Glutamatergic neuron (in vitro differentiated cells): ENCODE data around the gene TCTN2. TPM values are rescaled to one million over a fixed set of nuclear protein-coding genes. Genes with fewer than 3 reads are reported as not detected.

Experiments
- DNase-seq: peaks from one replicate; pipeline ENCODE4 v3.0.0; 2022
- H3K27ac Mint-ChIP-seq: one replicate; pipeline ENCODE4 v1.8.0; 2020; ENCODE audit warnings: mild to moderate bottlenecking, mixed read lengths, inconsistent platforms; ENCODE audit not compliant: unreplicated experiment
- H3K27me3 Mint-ChIP-seq: one replicate; pipeline ENCODE4 v1.8.0; 2020; ENCODE audit warnings: mild to moderate bottlenecking, moderate library complexity, mixed read lengths, inconsistent platforms; ENCODE audit not compliant: unreplicated experiment
- H3K36me3 Mint-ChIP-seq: one replicate; pipeline ENCODE4 v1.8.0; 2020; ENCODE audit warnings: mild to moderate bottlenecking, mixed read lengths, inconsistent platforms; ENCODE audit not compliant: unreplicated experiment
- H3K4me1 Mint-ChIP-seq: one replicate; pipeline ENCODE4 v1.8.0; 2020; ENCODE audit warnings: mild to moderate bottlenecking, low read depth, mixed read lengths, inconsistent platforms; ENCODE audit not compliant: unreplicated experiment
- H3K4me3 Mint-ChIP-seq: one replicate; pipeline ENCODE4 v1.8.0; 2020; ENCODE audit warnings: mild to moderate bottlenecking, mixed read lengths, inconsistent platforms; ENCODE audit not compliant: unreplicated experiment
- H3K9me3 Mint-ChIP-seq: one replicate; pipeline ENCODE4 v1.8.0; 2020; ENCODE audit warnings: mild to moderate bottlenecking, moderate library complexity, mixed read lengths, inconsistent platforms; ENCODE audit not compliant: unreplicated experiment
- CTCF ChIP-seq: fragments of 200-600 bp; sonication (generic); IDR thresholded peaks from one replicate; pipeline ENCODE4 v1.5.0; 2021; ENCODE audit not compliant: partially characterized antibody, unreplicated experiment
- total RNA-seq: library from RNA; stranded (reverse); fragmentation: NEBNext Ultra II Directional; extraction: Animal tissue kit (Norgen Biotek cat#: 25700); gene quantifications from one replicate; pipeline ENCODE4 v1.2.1, GENCODE V29; 2021; ENCODE audit not compliant: unreplicated experiment

The TCTN2 gene
- total RNA-seq, 1 donor from 2014 or later = 5.7 TPM

GRCh38 chr12:123683964-123684363, 13.1 kb downstream of the TCTN2 start:
- TF ChIP-seq CTCF = no peak
- no peak overlapping the region for H3K4me3 Mint-ChIP-seq
- H3K27me3 Mint-ChIP-seq = peaks cover 2% of the 10 kb centered on the region
- DNase-seq = no peak
- H3K27ac Mint-ChIP-seq = no peak overlapping the region
- no peaks in the 10 kb centered on the region for H3K36me3 Mint-ChIP-seq
- peaks cover 4% of the 10 kb centered on the region for H3K9me3 Mint-ChIP-seq
- no peaks in the 10 kb centered on the region for H3K4me1 Mint-ChIP-seq

DNA sequence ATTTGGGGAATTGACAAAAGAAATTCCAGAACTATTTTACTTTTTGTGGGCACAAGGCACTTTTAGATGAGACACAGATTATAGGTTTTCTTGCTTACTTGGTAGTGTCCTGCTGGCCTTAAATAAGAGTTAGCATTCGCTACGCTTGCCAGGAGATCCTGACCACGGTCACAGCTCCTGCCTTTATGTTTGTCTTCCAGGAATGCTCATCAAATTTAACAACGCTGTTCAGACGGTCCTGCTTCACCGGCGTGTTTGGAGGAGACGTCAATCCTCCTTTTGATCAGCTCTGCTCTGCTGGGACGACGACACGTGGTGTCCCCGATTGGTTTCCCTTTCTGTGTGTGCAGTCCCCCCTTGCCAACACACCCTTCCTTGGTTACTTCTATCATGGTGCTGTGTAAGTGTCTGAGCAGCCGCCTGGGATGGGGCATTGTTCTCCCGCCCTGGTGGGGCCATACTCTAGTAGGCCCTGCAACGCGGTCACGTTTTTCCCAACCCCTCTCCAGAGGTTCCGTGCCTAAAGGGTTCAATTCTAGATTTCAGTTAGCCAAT, 15.8 kb downstream of the TCTN2 start:
- TF ChIP-seq CTCF = no peak
- no peak for DNase-seq
- Mint-ChIP-seq H3K27me3 (peaks cover 2% of the 10 kb centered on the region), H3K4me1 (no peaks in the 10 kb centered on the region), H3K36me3 (no peaks in the 10 kb centered on the region), H3K27ac (no peak overlapping the region), H3K9me3 (no peaks in the 10 kb centered on the region), H3K4me3 (no peak overlapping the region)

GRCh38 chr12:123690191-123690840, 19.4 kb downstream of the TCTN2 start:
- DNase-seq = no peak
- Mint-ChIP-seq H3K9me3 (no peaks in the 10 kb centered on the region), H3K27ac (no peak overlapping the region), H3K4me3 (no peak overlapping the region), H3K27me3 (no peaks in the 10 kb centered on the region), H3K4me1 (no peaks in the 10 kb centered on the region), H3K36me3 (no peaks in the 10 kb centered on the region)
- TF ChIP-seq CTCF = no peak

DNA sequence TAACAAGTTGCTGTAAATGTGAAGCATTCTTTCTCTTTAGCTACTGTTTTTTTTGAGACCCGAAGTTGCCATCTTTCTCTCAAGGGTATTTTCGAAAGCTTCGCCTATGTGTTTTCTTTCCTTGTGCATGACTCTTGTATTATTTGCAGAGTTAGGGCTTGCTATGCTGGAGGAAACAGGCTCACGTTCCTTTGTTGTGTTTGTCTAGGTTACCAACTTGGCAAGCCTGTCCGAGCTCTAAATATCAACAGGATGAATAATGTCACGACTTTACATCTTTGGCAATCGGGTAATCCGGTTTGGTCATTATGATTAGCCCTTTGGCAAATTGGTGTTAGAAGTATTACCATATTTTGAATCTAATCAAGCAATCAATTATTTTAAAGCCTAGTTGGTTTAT, 25.3 kb downstream of the TCTN2 start:
- Mint-ChIP-seq H3K36me3 (no peaks in the 10 kb centered on the region), H3K9me3 (no peaks in the 10 kb centered on the region), H3K4me1 (no peaks in the 10 kb centered on the region), H3K4me3 (no peak overlapping the region), H3K27me3 (no peaks in the 10 kb centered on the region), H3K27ac (no peak overlapping the region)
- no peak for DNase-seq
- no peak for TF ChIP-seq CTCF

DNA sequence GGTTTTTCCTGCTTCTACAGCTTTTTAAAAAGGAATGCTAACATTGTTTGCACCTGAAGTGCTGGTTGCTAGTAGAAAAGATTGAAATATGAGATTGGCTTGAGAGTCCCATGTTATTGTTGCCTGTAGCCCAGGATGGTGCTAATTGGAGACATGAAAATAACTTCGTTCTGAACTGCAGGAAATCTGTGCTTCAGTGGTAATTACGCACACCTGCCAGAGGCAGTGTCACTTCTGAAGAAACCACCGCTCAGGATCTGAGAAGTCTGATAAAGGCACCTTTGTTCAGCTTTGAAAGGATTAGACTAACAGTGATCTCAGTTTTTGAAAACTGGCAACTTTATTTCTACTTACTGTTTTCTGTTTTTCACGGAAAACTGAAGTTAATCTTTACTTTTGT, 25.7 kb downstream of the TCTN2 start:
- no peak overlapping the region for H3K27ac Mint-ChIP-seq
- no peaks in the 10 kb centered on the region for H3K36me3 Mint-ChIP-seq
- DNase-seq = no peak
- H3K9me3 Mint-ChIP-seq = no peaks in the 10 kb centered on the region
- no peak overlapping the region for H3K4me3 Mint-ChIP-seq
- H3K4me1 Mint-ChIP-seq = no peaks in the 10 kb centered on the region
- no peaks in the 10 kb centered on the region for H3K27me3 Mint-ChIP-seq
- no peak for TF ChIP-seq CTCF
